GM23338 (cell line): ENCODE data around the gene ASGR2.

Source experiments
- CREB1 ChIP-seq: fragments of 250-450 bp; sonication (Bioruptor Pico); IDR thresholded peaks from 2 replicates; pipeline ENCODE4 v1.5.0; 2020; ENCODE audit warnings: low read depth, mild to moderate bottlenecking, moderate library complexity
- CTCF ChIP-seq, 2 experiments: fragments of 200-600 bp in 1 of 2; sonication (generic) in 1 of 2; conservative IDR thresholded peaks; 2 replicates each; pipeline versions ENCODE4 v1.5.1 to v1.6.1; 2016 to 2017; ENCODE audit warnings: antibody characterized with exemption in 2 of 2, low read depth in 2 of 2, mild to moderate bottlenecking in 2 of 2, moderate library complexity in 1 of 2
- ETS1 ChIP-seq: IDR thresholded peaks from 2 replicates; pipeline ENCODE4 v1.6.1; 2016; ENCODE audit warnings: antibody characterized with exemption
- EZH2 ChIP-seq: fragments of 200-600 bp; sonication (generic); IDR thresholded peaks from one replicate; pipeline ENCODE4 v1.8.0; 2017; ENCODE audit warnings: antibody characterized with exemption, mild to moderate bottlenecking, low read depth; ENCODE audit not compliant: unreplicated experiment
- EZH2phosphoT487 ChIP-seq: fragments of 200-600 bp; sonication (generic); IDR thresholded peaks from one replicate; pipeline ENCODE4 v1.8.1; 2018; ENCODE audit warnings: antibody characterized with exemption; ENCODE audit not compliant: unreplicated experiment
- JUNB ChIP-seq: IDR thresholded peaks from one replicate; pipeline ENCODE4 v1.6.1; 2016; ENCODE audit warnings: antibody characterized with exemption; ENCODE audit not compliant: unreplicated experiment
- NANOG ChIP-seq: IDR thresholded peaks from 2 replicates; pipeline ENCODE4 v1.6.1; 2016; ENCODE audit warnings: antibody characterized with exemption, borderline replicate concordance
- POLR2AphosphoS5 ChIP-seq: IDR thresholded peaks from 2 replicates; pipeline ENCODE4 v1.6.1; 2016; ENCODE audit warnings: antibody characterized with exemption, low read depth
- REST ChIP-seq: IDR thresholded peaks from one replicate; pipeline ENCODE4 v1.6.1; 2018; ENCODE audit warnings: antibody characterized with exemption; ENCODE audit not compliant: unreplicated experiment
- ZNF331 ChIP-seq: fragments of 250-450 bp; sonication (Bioruptor Pico); IDR thresholded peaks from 2 replicates; pipeline ENCODE4 v1.5.0; 2020; ENCODE audit warnings: low read depth, mild to moderate bottlenecking, moderate library complexity
- ZNF462 ChIP-seq: fragments of 250-450 bp; sonication (Bioruptor Pico); IDR thresholded peaks from 2 replicates; pipeline ENCODE4 v1.5.0; 2020; ENCODE audit warnings: mild to moderate bottlenecking, moderate library complexity

GRCh38 chr17:7070712-7071111 is 43.9 kb downstream of the ASGR2 start:
- TF ChIP-seq CTCF (conservative IDR thresholded peaks at IDR 0.05; ENCODE audit: low read depth in 2 of 2): no peak
- TF ChIP-seq EZH2phosphoT487: no peak
- no peak for TF ChIP-seq POLR2AphosphoS5
- TF ChIP-seq EZH2: no peak
- TF ChIP-seq JUNB: no peak
- no peak for TF ChIP-seq CREB1 (CRISPR knock-in tag)
- no peak for TF ChIP-seq NANOG
- no peak for TF ChIP-seq REST
- TF ChIP-seq ZNF331 (CRISPR knock-in tag): no peak
- TF ChIP-seq ZNF462 (CRISPR knock-in tag): no peak
- TF ChIP-seq ETS1: no peak
